Right ventricle myocardium inferior (tissue), 1 donor: ENCODE data around the gene UGT1A1. TPM values are rescaled to one million over a fixed set of nuclear protein-coding genes. Genes with fewer than 3 reads are reported as not detected.
A peak's percentile ranks its signal among the peaks of the same experiment; 100 is the strongest.

Experiments
- ATAC-seq: fragments of 200-7000 bp; cut with Tn5 transposase; one replicate; pipeline ENCODE4 v1.9.1; 2020; ENCODE audit warnings: mild to moderate bottlenecking, moderate library complexity
- DNase-seq: peaks from one replicate; pipeline ENCODE4 v3.0.0; 2021; ENCODE audit errors: missing footprints
- intact Hi-C: fragments of 100-400 bp; cut with DNase I; formaldehyde crosslinking; loops from one replicate; pipeline ENCODE4 v1.11.0; 2022
- total RNA-seq: library from RNA; stranded (reverse); fragmentation: NEBNext Ultra II Directional; extraction: Animal tissue kit (Norgen Biotek cat#: 25700); gene quantifications from one replicate; pipeline ENCODE4 v1.2.1, GENCODE V29; 2021
- donor health status: DM: no; HTN: yes; CAD: no; lungs with severe emphysema.

The UGT1A1 gene
- total RNA-seq, 1 donor from 2014 or later, result not detected

DNA sequence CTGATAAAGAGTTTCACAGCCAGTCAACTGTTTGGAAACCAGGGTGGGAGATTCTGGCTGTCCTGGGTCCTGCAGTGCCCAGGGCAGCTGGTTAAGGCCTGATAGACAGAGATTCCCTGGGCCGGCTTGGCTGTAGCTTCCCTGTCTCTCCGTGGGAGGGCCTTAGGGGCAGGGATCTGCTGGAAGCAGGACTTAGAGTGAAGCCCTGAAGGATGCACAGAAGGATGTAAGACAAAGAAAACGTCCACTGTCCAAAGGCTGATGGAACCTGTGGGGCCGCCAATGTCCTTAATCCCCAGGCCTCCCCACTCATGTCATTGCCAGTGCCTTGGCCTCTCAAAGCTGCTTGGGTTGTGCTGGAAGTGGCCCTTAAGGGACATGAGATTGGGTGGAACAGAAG, 51.0 kb downstream of the UGT1A1 start:
- DNase-seq, result no peak
- ATAC-seq, result no peak
- intact Hi-C loops, result no loop called here

DNA sequence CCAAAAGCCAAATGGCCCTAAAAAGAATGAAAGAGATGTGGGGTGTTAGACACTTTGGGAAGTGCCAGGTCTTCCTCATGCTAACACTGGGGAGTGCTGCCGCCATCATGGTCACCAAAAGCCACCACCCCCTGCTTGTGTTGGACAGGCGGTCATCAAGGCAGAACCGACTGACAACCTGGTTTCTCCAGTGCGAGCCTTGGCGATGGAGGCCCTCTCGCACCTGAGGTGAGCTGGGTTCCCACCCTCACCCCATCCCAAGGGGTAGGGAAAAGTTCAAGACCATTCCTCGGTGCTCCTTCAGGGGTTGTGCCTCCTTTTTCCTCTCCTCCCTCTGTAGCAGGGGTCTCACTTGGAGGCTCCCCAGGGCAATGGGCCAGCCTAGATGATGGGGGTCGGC, 51.7 kb downstream of the UGT1A1 start:
- intact Hi-C loops, result no loop called here

DNA sequence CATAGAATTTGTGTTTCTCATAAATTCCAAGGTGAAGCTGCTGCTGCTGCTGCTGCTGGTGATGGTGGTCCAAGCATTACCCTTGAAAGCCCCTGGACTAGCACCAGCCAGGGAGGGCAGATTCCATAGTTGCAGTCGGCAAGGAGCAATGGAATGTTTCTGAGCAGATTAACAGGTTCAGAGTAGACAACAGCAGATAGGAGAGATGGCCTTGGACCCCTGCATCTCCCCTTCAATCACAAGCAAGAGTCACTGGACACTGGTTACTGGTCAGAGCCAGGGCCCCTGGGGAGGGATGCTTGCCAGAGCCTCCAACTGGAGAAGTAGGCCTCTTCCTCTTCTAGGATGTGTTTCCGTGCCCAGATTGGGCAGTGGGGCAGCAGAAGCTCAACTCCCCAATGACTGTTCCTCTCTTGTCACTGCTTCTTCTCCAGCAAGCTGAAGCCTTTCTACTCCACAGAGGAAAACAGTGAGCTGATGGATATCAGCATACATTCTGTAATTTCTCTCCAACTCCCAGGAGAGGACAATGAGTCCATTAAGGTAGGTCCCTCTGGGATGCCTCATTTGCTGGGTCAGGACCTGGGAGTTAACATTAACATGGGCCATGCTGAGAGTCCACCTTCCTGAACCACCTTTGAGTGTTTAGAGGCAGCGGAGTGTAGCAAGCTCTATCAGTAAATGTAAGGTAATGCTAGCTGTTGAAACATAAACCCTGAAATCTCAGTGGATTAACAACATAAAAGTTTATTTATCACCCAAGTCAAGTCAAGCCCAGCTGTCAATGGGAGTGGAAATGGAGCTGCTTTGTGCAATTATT, 53.4 kb downstream of the UGT1A1 start:
- ATAC-seq, result no peak
- no peak for DNase-seq
- intact Hi-C loops, result no loop called here

More for the DNA sequence above, 51.7 kb downstream of the UGT1A1 start:
- no peak for DNase-seq
- ATAC-seq, result no peak

DNA sequence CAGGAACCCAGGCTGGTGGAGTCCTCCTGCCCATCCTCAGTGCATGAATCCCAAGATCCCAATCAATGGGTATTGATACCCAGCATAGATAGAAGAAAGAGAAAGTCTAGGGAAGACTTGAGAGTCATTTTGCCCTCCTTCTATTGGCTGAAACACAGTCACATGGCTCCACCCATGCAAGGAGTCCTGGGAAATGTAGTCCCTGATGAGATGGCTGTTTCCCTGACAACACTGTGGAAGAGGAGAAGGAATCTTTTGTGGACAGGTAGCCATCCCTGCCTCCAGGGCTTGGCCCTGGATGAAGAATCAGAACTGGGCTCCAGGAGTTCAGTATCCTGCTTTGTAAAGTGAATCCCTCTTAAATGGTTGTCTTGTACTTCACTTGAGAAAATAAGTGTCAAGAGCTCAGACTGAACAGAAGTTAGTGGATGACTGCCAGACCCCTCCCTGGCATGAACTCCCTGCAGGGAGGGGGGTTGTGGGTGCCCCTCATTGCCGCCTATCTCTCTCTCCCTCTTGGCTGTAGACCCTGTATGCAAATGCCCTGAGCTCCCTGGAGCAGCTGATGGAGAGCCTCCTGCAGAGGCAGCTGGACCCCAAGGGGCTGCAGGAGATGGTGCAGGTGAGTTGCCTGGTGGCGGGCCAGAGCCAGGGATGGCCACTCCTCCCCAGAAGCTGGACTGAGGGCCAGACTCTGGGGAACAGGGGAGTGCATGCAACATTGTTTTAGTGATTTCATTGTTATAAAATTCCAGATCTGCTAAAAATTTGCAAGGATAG, 54.2 kb downstream of the UGT1A1 start:
- intact Hi-C loops, result no loop called here
- ATAC-seq, result no peak
- no peak for DNase-seq

DNA sequence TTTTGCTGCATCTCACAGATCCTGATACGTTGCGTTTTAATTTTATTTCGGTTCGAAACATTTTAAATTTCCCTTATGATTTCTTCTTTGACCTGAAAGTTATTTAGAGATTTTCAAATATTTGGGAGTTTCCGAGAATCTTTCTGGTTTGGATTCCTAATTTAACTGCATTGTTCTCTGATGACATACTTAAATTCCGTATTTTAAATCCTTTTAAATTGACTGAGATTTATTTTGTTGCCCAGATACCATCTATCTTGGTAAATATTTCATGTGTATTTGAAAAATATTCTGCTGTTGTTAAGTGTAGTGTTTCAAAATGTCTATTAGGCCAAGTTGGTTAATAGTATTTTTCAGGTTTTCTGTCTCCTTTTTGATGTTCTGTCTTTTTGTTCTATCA, 55.8 kb downstream of the UGT1A1 start:
- intact Hi-C loops, result no loop called here
- no peak for DNase-seq
- no peak for ATAC-seq

DNA sequence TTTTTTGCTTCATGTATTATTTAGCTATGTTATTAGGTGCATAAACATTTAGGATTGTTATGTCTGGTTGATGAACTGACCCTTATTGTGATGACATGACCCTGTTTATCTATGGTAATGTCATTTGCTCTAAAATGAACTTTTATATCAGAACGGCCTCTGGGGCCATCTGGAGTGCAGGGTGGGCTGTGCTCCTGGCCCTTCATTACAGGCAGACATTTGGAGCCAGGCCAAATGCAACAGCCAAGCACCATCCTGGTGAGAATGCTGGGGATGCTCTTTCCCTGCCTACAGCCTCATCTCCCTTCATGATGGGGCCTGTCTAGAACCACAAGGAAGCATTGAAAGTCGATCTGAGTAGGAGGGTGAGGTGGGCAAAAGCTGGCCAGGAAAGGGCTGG, 56.3 kb downstream of the UGT1A1 start:
- no peak for DNase-seq
- no peak for ATAC-seq
- intact Hi-C loops, result no loop called here

DNA sequence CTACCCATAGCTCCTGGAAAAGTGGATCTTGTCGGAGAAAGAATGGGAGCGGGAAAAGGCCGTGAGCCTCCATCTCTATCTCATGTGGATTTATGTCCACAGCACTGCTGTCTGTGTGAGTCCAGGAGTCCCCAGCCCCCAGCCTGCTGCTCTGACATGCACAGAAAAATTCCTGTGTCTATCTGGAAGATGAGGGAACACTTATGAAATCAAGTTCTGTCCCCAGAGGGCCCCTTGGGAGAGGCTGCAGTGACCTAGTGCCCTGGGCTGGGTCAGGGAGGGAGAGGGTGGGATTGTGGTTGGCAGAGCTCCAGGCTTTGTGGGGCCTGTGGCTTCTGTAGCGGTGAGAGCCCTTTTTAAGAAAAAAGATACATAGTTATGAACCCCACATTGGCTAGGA, 56.7 kb downstream of the UGT1A1 start:
- DNase-seq (no peak), ATAC-seq (peak; percentile 11)
- intact Hi-C loops, result no loop called here

DNA sequence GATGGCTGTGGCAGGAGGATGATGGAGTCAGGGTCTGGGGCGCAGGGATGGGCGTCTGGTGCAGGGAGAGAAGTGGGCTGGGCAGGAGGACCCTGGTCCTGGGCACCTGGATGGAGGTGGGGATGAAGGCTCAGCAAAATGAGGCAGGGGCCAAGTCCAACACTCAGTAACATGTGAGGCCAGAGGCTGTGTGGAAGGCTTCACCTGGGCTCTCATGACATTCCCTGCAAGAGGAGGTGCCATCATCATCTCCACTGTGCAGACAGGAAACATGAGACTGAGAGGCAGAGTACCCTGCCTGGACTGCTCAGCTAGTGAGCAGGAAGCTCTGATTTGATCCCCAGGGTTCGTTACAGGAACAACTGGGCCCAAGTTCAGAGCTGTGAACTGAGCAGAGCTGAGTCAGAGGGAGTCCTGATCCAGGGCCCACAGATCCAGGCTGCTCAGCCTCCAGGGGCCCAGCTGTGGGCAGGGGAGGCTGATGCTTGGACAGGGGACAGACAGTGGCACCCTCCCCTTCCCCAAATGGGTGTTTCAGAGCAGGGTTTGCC, 57.4 kb downstream of the UGT1A1 start:
- intact Hi-C loops, result no loop called here
- ATAC-seq, result no peak
- no peak for DNase-seq

DNA sequence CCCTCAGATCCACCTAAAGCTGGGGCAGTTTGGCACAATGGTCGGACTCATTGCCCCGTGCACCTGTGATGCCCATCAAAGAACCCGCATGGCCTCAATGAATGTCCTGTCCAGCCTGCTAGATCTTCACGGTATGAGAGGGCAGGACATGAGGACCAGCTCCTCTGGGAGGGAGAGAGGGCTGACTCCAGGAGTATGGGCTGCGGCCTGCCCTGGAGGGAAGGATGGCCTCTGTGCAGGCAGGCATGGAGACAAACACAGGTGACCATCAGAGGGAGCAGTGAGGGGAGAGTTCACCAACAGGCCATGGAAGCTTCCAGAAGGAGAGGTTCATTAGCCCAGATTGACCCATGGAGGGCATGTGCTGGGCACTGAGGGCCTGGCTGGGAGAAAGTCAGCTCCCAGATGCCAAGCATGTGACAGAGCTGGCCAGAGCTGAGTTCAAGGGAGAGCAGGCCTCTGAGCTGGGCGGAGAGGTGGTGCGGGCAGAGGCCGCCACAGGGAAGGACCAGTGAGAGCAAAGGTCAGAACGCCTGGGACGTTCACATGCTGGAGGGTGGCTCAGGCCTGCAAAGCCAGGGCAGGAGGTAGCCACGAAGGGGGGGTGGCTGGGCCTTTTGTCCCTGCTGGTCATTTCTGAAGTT, 58.0 kb downstream of the UGT1A1 start:
- no peak for DNase-seq
- no peak for ATAC-seq
- intact Hi-C loops, result no loop called here

DNA sequence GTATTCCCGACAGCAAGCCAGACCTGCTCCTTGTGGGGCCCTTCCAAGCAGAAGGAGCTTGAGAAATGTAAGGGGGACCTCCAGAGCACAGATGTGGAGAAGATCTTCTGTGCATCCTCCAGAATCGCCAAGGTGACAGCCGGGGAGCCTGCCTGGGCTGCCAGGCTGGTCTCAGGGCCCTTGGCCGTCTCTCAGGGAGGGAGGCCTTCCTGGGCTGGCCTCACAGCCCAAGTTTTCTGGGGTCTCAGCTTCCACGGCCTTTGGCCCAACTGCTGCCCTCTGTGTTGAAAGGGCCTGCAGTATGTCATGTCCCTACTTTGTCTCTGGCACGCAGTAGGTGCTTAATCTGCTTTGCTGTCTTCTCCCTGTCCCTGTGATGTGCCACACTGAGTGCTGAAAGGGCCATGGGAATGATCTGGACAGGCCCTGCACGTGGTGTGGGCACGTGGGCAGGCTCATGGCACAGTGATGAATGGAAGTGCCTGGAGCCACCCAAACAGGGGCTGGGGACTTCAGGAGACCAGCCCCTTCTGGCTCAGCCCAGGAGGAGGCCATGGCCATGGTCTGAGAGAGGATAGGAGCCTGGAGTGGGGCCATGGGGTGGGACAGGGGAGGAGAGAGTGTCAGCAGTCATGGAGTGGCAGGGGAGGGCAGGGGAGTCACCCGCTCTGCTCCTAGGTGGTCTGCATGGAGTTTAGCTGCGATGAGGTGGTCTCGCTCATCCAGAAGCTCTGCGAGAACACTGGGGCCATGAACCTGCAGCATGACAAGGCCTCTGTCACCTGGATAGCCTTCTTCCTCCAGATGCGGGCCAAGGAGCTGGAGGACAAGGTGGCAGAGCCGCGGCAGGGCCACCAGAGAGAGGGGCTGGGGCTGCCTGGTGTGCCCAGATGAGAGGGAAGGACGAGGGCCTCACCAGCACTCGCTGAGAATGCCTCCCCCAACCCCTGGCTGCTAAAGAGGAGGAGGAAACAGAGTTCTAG, 58.9 kb downstream of the UGT1A1 start:
- no peak for ATAC-seq
- intact Hi-C loops, result no loop called here
- no peak for DNase-seq

DNA sequence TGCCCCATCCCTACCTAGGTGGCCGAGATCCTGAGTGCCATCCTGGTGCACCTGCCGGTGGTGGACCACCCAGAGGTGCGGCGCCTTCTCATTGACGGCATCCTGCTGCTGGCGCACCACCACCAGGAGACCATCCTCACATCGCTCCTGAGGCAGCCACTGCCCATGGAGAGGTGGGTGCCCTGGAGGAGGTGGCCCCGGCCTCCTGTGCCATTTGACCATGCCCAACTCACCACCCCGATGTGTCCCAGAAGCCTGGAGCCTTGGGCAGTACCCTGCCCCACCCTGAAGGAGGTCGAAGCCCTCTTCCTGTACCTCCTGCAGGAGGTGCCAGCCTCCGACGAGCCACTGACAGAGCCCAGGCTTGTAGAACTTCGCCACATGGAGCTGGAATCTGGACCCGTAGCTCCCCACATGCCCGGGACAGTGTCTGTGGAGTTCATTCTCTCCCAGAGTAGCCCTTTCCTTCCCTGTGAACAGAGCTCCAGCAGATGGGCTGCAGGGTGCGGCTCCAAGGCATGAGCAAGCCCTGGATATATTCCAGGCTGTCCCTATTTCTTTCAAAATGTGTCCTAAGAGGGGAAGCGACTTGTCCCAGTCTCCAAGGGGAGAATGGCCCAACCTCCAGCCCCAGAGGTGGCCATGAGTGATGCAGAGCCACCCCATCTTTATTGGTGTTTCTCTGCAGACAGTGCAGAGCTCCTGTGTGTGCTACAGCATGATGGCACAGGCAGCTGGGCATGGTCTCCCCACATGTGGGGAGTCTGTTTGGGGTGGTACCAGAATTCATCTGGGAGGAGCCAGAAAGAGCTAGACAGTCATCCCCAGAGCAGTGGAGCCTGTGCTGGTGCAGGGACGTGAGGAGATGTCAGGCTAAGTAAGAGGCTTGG, 60.1 kb downstream of the UGT1A1 start:
- intact Hi-C loops, result no loop called here
- DNase-seq (no peak), ATAC-seq (no peak)

DNA sequence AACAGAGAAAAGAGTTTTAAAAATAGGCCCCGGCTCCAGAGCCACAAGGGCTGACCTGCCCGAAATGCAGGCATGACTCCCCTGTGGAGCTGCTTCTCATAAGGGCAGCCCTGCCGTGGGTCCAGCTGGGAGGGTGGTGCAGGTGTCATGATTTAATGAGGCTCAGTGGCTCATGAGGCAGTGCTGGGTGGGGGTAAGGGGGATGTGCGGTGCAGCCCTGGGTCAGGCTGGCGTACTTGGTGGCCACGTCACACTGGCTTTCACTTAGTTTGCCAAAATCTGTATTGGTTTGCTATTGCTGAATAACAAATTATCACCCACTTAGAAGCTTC, 60.7 kb downstream of the UGT1A1 start:
- ATAC-seq, result no peak

DNA sequence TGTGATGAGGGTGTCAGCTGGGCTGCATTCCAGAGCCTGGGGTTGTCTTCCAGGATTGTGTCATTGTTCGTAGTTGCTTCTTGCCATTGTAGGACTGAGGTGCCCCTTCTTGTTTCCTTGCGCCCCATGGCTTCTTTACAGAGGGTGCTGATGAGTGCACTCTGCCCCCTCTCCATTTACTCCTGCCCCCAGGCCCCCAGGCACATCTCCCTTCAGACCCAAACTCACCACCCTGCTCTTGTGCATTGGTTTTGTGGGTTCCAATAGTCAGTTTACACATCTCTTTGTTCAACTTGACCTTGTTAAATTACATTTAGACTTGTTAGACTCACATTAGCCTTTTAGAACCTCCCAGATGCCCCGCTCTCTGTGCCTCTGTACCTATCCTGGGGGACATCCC, 61.1 kb downstream of the UGT1A1 start:
- DNase-seq, result no peak
- ATAC-seq, result no peak
- intact Hi-C loops, result no loop called here

More for the DNA sequence above, 60.7 kb downstream of the UGT1A1 start:
- DNase-seq, result no peak
- intact Hi-C loops, result no loop called here

DNA sequence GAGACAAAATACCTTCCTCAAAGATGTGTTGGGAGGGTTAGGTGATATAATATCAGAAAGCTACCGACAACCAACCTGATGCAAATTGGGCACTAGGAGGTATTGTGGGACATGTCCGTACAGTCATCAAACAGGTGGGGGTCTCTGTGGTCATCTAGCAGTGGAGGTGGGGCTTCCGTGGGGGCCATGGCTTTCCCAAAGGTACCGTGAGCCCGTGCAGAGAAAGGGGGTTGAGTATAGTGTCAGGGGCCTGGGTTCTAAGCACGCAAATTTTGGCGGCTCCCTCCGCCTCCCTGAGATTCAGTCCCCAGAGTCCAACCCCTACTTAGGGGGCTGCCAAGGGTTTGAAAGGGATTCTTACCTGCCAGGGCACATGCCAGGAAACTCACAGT, 61.6 kb downstream of the UGT1A1 start:
- no peak for ATAC-seq
- intact Hi-C loops, result no loop called here
- DNase-seq, result no peak

DNA sequence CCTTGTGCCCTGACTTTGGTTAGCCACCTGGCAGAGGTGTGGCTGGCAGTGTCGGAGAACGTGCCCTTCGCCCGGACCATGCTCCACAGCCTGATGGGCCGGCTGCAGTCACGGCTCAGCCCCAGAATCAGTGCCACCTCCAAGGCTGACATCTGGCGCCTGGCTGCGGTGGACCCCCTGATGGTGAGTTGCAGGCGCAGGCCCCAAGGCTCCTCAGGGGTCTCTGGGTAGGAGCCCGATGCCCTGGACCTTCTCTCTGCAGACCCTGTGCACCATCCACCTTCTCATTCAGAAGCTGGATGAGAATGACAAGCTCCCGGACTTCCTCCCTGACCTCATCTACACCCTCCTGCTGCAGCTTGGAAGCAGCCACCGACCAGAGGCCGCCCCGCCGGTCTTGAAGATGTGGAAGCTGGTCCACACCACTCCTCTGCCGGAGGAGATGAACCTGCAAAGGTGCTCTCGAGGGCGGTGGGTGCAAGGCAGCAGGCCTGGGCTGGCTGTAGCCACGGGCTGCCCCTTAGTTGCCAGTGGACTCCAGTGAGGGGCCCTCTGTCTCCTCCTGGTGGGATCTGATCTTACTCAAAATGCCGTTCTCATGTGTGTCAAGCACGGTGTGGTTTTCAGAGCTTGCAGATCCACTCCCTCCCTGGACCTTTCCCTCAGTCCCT, 62.2 kb downstream of the UGT1A1 start:
- no peak for ATAC-seq
- no peak for DNase-seq

More for the DNA sequence above, 62.2 kb downstream of the UGT1A1 start:
- intact Hi-C loops, result no loop called here
